Left cardiac atrium (tissue), 4 donors: Measurements from ENCODE around the gene ZMYND10. TPM values are rescaled to one million over a fixed set of nuclear protein-coding genes. Genes with fewer than 3 reads are reported as not detected.

Experiments
- ATAC-seq, 2 donors: fragments of 200-7000 bp; cut with Tn5 transposase; one replicate each; pipeline ENCODE4 v1.9.1; 2020; ENCODE audit warnings: mild to moderate bottlenecking in 2 of 2, moderate library complexity in 2 of 2
- DNase-seq: peaks from one replicate; pipeline ENCODE4 v3.0.0-alpha.2; 2020
- intact Hi-C, 2 donors: fragments of 100-400 bp; cut with DNase I; formaldehyde crosslinking; loops; one replicate each; pipeline versions ENCODE4 v1.14.1 to v1.15.1; 2022 to 2023
- long read RNA-seq: library from polyadenylated mRNA; unstranded; transcript quantifications from one replicate; pipeline ENCODE4 v2.0.0, GENCODE V29; 2021
- total RNA-seq, 2 donors: library from RNA; stranded (reverse); fragmentation: NEBNext Ultra II Directional; extraction: Animal tissue kit (Norgen Biotek cat#: 25700); gene quantifications; one replicate each; pipeline ENCODE4 v1.2.1, GENCODE V29; 2021
- donor health status: DM: no; HTN: yes; CAD: no.
- donor health status: DM: no; HTN: yes; CAD: no; lungs with severe emphysema.
- donor health status: DM: yes; HTN: yes; CAD: no.
- donor health status: Dilated cardiomyopathy.

Gene ZMYND10
- under 1 TPM in 1 of 2 donors, not detected in 1; 0.29 TPM for total RNA-seq
- long read RNA-seq = 0 reads

DNA sequence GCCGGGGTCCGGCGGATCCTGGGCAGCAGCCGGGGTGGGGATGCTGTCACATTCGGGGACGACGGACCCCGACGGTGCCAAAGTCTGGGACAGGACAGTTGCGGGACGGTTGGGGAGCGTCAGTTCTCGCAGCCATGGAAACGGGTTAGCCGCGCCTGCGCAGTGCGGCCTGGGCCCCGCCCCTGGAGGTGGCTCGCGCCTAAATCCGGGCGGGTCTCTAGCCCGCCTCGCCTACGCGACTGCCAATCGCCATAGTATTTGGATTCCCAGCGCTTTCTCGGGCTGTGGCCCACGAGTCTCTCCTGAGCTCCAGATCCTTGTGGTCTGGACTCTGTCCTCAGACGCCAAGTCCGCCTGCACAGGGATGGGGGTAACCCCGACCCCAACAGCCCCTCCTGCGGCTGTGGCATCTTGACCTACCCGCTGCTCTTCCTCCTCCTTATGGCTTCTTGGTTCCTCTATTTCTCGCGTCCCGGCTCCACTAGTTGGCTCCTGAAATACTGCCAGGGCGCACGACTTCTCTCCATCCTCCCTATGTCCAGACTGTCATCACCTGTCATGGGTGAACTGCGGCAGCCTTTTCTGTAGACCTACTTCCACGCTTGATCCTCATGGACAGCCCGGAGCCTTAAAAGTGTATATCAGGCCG lies at the start of gene ZMYND10:
Gene ZMYND10 (minus strand): TSS at position 147 of the 649 bp plus-strand sequence. CDS start 153 bp downstream, outside the sequence.
- peak; percentile 45 to 46 for ATAC-seq

DNA sequence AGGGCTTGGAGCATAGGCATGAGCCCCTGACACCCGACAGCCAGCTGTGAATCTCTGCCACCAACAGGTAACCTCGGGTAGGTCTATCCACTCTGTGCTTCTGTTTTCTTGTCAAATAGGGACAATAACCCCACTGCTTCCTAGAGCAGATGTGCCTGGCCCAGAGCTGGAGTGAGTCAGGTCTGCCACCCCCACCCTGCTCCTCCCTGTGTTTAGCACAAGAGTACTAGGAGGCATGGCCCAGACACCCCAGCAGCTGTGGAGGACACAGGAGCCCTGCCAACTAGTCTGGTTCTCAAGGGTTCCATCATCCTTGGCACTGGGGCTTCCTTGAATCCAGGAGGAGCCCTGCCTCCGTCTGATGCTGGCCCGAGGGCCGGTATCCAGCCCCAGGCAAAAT lies 47.5 kb upstream of the ZMYND10 start:
- no peak for ATAC-seq
- intact Hi-C loops = no loop called here
- DNase-seq = no peak

More for the DNA sequence above, at the start of gene ZMYND10:
- peak; percentile 81 for DNase-seq
- intact Hi-C loops = loop anchor here (5.0 kb wide), 2 partner anchors 197 to 267 kb away; partner anchors contain the start of gene CISH (in 1 of the 2)

DNA sequence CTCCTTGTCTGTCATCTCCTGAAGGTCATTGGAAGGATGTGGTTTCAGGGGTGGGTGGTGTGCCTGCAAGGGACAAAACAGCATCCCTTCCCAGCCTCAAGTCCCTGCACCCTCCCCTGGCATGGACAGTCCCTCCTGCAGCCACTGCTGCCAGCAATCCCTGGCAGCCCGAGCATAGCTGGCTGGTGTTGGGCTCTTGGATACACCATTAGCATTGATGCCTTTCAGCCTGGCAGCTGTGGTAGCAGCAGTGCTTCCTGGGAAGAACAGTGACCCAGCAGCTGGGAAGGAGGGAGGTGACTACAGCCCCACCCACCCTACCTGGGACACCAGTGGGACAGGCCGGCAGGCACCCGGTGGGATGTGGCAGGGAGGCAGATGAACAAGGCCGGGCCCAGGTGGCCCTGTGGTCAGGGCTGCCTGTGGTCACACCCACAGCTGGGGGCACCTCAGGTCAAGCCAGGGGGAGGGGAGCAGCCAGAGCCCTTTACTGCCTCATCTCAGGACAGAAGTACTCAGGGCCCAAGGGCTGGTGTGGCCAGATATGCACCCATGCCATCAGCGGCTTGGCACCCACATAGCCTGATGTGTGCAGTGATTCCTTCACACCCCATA lies 46.7 kb upstream of the ZMYND10 start:
- DNase-seq = no peak
- peak; percentile 49 to 65 for ATAC-seq
- intact Hi-C loops = no loop called here

DNA sequence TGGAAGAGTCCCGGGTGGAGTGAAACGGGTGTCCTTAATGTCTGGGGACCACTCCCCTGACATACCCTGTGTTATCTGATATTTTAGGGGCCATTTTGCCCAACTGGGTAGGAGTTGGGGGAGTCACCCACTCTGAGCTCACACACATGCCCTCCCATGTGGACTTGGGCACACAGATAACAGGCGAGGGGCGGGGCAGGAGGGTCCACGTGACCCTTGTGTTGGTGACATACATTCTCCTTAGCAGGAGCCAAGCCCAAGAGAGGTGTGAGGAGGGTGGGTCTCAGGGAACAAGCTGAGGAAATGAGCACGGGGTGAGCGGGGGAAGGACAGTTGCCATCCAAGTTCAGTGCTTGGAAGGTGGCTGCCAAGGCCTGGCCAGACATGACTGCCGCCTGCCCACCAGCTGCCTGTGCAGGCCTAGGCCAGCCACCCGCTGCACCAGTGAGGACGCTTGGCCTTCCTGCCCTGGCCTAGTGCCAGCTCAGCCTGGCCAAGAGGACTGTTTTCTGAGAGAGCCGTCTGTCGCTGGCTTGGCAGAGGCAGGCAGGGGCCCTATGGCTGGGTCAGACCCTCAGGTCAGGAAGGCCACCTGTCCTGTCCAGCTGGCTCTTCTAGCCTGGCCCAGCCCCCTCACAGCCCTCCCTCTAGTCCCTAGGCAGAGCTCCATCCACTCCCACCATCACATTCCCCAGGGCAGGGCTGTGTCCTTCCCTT lies 45.1 kb upstream of the ZMYND10 start:
- DNase-seq (peak; percentile 75), ATAC-seq (peak; percentile 76 to 90)
- intact Hi-C loops = no loop called here

DNA sequence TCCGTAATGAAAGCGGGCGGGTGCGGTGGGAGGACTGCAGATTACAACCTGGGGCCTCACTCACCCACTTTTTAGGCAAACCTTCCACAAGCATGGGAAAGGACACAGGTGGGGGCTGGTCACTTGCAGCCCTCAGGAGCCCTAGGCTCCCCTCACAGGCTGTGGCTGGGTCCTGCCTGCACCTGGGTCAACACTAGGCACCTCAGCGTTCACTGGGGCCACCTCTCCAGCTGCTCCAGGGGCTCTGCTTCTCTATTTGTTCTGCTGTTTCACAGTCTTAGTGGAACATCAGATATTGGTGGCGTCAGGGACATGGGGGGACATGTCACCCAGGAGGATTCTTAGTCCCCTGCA lies 43.9 kb upstream of the ZMYND10 start:
- ATAC-seq (no peak), DNase-seq (no peak)
- intact Hi-C loops = no loop called here

DNA sequence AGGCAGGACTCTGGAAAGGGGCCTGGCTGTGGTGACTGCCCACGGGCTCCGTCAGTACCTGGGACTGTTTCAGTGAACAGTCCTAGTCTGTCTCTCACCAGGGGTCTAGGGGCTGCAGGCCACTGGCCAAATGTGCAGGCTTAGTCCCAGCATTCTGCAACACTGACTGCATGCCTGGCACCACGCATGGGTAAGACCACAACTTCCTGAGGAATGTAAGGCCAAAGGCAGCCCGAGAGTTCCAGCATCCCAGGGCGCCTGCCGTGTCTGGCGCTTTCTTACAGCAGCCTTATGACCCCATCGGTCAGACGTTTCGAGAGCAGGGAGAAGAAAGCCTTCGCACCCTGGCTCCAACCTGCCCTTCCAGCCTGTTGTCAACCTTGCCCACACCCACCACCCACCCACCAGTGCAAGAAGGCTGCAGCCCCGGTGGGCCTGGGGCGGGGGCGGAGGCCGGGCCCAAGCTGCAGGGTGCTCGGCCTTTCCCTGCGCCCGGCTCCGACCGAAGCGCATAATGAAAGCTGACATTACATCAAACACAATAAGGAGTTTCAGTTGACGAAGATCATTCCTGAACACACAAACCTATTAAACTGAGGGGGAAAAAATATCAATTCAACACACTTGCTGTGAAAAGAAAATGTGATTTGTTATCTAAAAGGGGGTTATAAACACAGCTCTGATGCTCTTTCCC lies 43.3 kb upstream of the ZMYND10 start:
- ATAC-seq (no peak), DNase-seq (no peak)
- intact Hi-C loops = no loop called here

DNA sequence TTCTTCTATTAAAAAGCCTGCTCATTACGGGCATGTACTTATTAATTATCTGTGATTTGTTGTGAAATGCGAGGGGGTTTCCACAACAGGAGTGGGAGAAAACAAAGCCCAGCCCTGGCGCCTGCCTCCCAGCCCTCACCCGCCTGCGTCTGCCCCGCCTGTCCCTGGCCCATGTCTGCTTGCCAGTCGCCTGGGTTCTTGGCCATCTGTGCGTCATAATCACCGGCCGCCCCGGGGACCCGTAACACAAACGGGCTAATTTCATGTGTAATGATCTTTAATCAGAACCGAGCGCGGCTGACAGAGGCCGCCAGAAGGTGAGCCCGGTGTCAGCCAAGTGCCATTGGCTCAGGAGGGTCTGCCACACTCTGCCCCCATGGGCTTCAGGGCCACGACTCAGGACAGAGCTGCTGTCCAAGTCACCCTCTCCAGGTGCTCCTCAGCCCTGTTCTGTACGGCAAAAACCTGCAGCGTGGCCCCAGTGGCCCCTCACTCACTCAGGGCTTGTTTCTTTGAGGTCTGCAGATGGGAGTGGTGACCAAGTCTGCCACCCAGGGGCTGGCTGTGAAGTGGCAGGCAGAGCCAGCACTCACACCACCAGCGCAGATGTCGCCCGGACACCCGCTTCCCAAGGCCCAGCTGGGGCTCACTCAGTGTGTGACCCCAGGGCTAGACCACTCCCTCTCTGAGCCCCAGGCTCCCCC lies 42.6 kb upstream of the ZMYND10 start:
- intact Hi-C loops = no loop called here
- DNase-seq = no peak
- no peak for ATAC-seq

DNA sequence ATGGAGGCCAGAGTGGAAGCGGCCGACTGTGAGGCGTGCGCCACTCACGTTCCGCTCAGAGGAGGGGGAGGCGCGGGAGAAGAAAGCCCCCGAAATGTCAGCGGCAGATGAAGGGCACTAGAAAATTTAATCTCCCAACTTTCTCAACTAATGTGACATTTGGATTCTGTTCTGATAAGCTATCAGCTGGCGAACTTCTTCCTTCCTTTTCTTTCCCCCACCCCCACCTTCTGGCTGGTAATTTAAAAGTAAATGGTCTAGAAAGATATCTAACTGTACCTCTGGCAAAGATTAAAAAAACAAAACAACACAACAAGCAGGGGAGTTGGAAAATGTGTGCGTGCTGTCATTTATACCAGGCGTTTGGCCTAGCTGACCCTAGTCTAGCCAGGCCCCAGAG lies 40.2 kb upstream of the ZMYND10 start:
- DNase-seq (no peak), ATAC-seq (no peak)
- intact Hi-C loops = no loop called here

DNA sequence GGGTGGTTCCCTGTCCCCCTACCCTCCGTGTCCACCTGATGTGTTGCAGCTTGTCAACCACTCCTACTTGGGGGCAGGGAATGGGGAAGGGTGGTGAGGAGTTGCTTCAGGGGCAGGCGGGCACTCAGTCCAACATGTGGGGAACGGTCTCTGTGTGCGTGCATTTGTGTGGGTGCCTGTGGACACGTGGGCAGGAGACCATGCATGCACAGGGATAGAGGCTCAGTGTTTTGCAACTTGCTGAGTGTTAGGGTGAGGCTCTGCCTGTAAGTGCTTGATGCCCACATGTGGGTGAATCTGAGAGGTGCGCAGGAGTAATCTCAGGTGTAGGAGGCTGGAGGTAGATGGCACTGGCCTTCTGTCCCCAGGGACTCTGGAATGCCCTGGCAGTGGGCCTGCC lies 38.2 kb upstream of the ZMYND10 start:
- DNase-seq (no peak), ATAC-seq (no peak)
- intact Hi-C loops = no loop called here

DNA sequence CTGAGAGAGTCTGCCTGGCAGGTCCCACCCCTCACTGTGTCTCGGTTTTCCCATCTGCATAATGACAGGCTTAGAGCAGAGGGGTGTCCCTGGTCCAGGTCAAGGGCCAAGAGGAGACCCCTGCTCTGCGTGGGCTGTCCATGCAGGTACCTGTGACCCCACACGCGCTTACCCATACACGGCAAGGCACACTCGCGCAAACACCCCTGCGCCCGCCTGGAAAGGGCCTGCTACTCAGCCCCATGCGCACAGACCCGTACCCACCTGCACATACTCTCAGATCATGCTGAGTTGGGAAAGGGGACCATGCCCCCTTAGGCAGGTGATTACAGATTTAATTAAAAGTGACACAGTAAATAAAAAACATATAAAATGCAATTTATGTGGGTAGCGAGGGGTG lies 37.2 kb upstream of the ZMYND10 start:
- intact Hi-C loops = no loop called here
- DNase-seq = no peak
- no peak for ATAC-seq

DNA sequence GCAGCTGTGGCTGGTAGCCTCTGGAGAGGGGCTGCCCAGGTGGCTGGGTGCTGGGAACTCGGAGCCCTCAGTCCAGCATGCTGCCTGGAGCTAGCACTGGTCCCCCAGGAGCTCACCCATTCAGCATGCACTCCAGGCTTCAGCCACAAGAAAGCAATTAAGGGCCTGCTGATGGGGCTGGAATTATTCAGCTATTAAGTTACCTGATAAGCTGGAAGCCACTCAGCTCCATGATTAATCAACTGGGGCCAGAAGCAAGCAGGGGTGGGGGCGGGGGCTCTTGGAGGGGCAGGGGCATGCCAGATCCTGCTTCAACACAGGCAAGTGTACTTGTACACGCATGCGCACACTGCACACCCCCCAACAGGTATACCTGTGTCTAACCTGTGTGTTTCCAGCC lies 35.9 kb upstream of the ZMYND10 start:
- intact Hi-C loops = no loop called here
- DNase-seq (no peak), ATAC-seq (no peak)

DNA sequence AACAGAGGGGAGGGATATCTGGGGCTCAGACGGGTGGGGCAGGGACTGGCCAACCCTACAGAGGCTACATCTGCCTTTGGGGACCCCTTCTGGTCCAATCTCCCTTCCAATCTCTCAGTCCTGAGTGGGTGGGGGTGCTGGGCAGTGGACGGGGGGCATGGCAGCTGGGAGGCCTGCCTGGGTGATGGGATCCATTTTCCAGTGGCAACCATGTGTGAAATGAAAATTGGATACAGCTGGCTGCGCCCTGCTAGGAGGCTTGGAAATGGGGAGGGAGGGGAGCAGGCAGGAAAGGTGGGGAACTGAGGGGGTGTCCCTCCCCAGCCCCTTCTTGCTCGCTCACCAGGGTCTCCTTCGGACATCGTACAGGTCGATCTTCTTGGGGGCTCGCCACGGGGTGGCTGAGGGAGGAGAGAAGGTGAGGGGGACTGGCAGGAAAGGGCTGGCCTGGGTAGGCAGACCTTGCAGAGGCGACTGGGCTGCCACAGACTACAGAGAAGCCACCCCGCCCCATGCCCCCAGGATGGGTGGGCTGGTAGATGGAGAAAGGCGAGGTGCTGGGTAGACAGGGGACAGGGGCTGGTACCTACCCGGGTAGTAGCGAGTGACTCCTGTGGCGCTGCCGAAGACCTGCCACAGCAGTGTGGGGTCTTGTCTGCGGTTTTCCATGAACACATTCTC lies 35.0 kb upstream of the ZMYND10 start:
- DNase-seq (no peak), ATAC-seq (no peak)
- intact Hi-C loops = no loop called here

DNA sequence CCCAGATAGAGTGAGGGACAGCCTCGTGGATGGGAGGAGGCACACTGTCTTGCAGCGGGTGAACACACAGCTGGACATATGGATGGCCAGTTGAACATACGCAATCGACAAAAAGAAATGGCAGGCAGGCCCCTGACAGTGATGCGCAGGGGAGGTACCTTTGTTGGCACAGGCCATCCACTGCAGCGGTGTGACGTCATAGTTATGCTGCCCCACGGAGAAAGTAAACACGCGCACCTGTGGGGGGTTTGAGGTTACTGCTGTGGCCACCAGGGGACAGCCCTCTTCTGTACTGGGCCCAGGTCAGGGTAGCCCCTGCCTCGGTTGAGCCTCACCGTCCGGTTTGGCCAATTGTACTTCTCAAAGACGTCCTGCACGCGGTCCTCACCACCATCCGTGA lies 33.2 kb upstream of the ZMYND10 start:
- no peak for DNase-seq
- no peak for ATAC-seq
- intact Hi-C loops = no loop called here

DNA sequence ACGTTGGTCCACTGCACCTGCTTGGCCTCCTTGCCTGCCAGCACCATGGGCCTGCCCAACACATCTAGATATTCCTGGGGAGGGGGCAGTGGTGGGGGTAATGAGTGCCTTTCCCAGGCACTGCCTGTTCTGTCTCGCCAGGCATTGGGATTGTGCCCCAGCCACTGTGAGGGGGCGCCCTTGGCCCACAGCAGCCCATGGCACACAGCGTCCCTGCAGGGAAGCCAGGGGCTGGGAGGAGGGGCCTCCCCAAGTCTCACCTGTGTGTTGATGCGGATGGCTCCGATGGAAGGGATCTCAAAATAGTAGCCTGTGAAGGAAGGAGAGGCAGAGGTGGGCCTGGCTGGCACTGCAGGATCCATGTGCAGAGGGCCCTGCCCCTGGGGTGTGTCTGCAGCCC lies 32.5 kb upstream of the ZMYND10 start:
- intact Hi-C loops = no loop called here

DNA sequence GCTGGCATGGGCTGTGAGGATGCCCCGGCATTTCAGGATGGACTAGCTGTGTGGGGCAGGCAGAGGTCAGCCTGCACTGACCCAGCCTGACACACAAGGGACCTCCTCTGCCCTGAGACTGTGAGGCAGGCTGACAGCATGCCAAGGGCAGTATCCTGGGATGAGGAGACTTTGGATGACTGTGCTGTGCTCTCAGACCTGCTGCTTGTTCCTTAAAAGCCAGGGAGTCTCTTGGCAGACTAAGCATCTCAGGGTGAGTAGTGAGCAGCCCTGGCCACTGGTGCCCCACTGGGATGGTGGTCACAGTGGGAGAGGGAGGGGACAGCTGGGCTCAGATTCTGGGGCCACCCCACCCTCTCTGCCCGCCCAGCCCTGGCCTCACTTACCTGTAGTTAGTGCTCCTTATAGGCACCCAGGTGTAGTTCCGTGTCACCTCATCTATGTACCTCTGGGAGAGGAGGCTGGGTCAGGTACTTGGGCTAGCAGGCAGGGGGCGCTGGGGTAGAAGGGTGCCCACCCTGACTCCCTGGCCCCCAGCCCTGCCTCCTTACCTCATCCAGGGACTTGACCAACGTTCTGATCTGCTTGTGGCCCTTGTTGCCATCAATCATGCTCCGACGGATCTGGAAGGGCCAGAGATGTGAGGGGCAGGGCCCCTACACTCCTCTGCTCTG lies 29.9 kb upstream of the ZMYND10 start:
- no peak for DNase-seq
- ATAC-seq = no peak
- intact Hi-C loops = no loop called here

More for the DNA sequence above, 32.5 kb upstream of the ZMYND10 start:
- DNase-seq = no peak
- ATAC-seq = no peak

DNA sequence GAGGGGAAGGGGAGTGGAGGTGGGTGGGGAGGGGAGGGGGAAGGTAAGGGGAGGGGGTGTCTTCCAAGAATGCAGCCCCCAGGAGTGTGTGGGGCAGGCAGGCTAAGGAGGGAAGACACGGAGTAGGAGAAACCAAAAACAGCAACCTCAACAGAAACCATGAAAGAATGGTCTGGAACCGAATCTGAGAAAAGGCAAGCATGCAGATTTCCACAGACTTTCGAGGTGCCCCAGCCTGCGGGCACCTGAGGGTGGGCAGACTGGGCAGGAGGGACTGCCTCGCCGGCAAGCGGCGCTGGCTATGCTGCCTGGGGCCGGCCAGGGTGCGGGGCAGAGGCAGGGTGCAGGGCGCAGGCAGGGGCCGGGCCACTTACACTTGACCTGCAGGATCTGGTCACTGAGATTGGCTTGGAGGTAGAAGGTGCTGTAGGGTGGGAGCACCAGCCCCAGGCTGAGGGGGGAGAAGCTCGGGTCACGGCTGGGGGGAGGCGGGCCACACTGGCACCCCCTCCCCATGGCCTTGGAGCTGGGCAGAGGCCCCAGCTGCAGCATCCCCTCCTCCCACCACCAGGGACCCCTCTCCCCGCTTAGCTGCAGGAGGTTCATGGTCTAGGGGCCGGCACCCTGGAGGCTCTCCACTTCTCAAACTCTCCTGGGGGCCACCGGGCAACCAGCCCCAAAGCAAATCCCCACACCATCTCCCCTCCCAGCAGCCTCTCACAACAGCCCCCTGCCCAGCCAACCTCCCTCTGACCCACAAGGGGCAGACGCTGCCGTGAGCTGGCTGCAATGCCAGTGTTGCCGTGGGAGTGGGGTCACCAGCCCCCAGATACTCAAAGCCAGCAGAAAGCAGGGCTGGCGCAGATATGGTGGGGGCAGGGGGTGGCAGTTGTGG lies 29.1 kb upstream of the ZMYND10 start:
- intact Hi-C loops = no loop called here
- DNase-seq = no peak
- ATAC-seq = no peak
